GM18507 (cell line): ENCODE data around the gene MLXIPL.
"Not testable (repeated sequence)": the region's sequence is repeated elsewhere in the genome, so short reads cannot be mapped to it uniquely, and the experiment has no call there.

ENCODE experiments used
- DNase-seq: peaks from one replicate; pipeline ENCODE4 v3.0.0; 2011; ENCODE audit warnings: low read depth; ENCODE audit not compliant: insufficient read length; ENCODE audit errors: extremely low spot score
- FAIRE-seq: peaks from 2 replicates; lab custom pipeline; 2011; peaks lifted over from hg19 to GRCh38; lab: Jason Lieb, UNC

MLXIPL gene

GRCh38 chr7:73623798-73624668 is at the start of gene MLXIPL:
MLXIPL (minus strand) TSS chr7:73624522; CDS start chr7:73624492, 30 bp downstream.
- DNase-seq, result peak; percentile 50
- no peak for FAIRE-seq

GRCh38 chr7:73671857-73672445 is 47.6 kb upstream of the MLXIPL start:
- FAIRE-seq (no peak), DNase-seq (no peak)

- FAIRE-seq (no peak), DNase-seq (no peak)
Measured at GRCh38 chr7:73671322-73671661, 47.0 kb upstream of the MLXIPL start.

- no peak for DNase-seq
- FAIRE-seq, result no peak
Measured at GRCh38 chr7:73669858-73670385, 45.6 kb upstream of the MLXIPL start.

GRCh38 chr7:73669288-73669701 is 45.0 kb upstream of the MLXIPL start:
- no peak for FAIRE-seq
- no peak for DNase-seq

GRCh38 chr7:73668886-73669230 is 44.5 kb upstream of the MLXIPL start:
- FAIRE-seq (no peak), DNase-seq (no peak)

- FAIRE-seq (no peak), DNase-seq (no peak)
Measured at GRCh38 chr7:73668103-73668885, 44.0 kb upstream of the MLXIPL start.

GRCh38 chr7:73667344-73668102 is 43.2 kb upstream of the MLXIPL start, which contains the start of gene VPS37D:
VPS37D (plus strand) TSS chr7:73667831; CDS start chr7:73667959, 128 bp downstream.
- DNase-seq, result peak; percentile 94
- FAIRE-seq, result peak; percentile 88

GRCh38 chr7:73663033-73663432 is 38.7 kb upstream of the MLXIPL start:
- FAIRE-seq (no peak), DNase-seq (no peak)

GRCh38 chr7:73660594-73660993 is 36.3 kb upstream of the MLXIPL start:
- FAIRE-seq, DNase-seq: not testable (repeated sequence)

GRCh38 chr7:73659983-73660382 is 35.7 kb upstream of the MLXIPL start:
- no peak for DNase-seq
- no peak for FAIRE-seq

- not testable (repeated sequence) for DNase-seq, FAIRE-seq
Measured at GRCh38 chr7:73655309-73655708, 31.0 kb upstream of the MLXIPL start.

GRCh38 chr7:73652541-73652949 is 28.2 kb upstream of the MLXIPL start:
- FAIRE-seq (no peak), DNase-seq (no peak)

- no peak for DNase-seq
Measured at GRCh38 chr7:73650524-73650923, 26.2 kb upstream of the MLXIPL start.

GRCh38 chr7:73649576-73649975 is 25.3 kb upstream of the MLXIPL start:
- FAIRE-seq (no peak), DNase-seq (no peak)

More at GRCh38 chr7:73650524-73650923, 26.2 kb upstream of the MLXIPL start:
- FAIRE-seq, result no peak

GRCh38 chr7:73648593-73649332 is 24.4 kb upstream of the MLXIPL start:
- FAIRE-seq (no peak), DNase-seq (no peak)

- no peak for DNase-seq
- no peak for FAIRE-seq
Measured at GRCh38 chr7:73647725-73648592, 23.6 kb upstream of the MLXIPL start.
